ENCODE measurements around the gene CCDC6. TPM values are rescaled to one million over a fixed set of nuclear protein-coding genes. Genes with fewer than 3 reads are reported as not detected.

Gene CCDC6
- total and polyA plus RNA-seq, 9 of the 15 experiments (the other 6 are each of a cell fraction or from before 2014, with no cell fraction given): 10.4 to 41.0 (median 20.9) TPM

DNA sequence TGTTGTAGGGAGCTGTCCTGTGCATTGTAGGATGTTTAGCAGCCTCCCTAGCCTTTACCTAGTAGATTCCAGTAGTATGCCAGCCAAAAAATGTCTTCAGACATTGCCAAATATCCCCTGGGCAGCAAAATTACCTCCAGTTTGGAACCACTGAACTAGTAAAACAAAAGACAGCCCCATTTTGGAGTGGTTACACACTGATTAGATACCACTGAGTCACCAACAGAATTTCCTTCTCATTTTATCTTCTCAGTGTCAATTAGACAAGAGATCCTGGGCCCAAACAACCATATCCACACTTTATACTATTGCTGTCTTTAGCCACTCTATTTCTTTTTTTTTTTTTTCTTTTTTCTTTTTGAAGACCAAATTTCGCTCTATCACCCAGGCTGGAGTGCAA is 3.5 kb upstream of the CCDC6 start:
- no CpG with 5 or more reads among the region's 1 CpG for WGBS (ENCODE audit: insufficient coverage, low coverage, missing lambda C conversion rate)
- Histone ChIP-seq H3K9ac (ENCODE audit: insufficient read depth in 1 of 2, low read depth in 2 of 2, low read length in 2 of 2) (no peak overlapping the region), H3K27me3 (ENCODE audit: control insufficient read depth in 2 of 2, insufficient read depth in 2 of 2, low read length in 2 of 2) (no peaks in the 10 kb centered on the region), H3K36me3 (ENCODE audit: control insufficient read depth, insufficient read depth, low read length) (no peaks in the 10 kb centered on the region), H3K9me1 (ENCODE audit: control insufficient read depth, insufficient read depth, low read length) (no peaks in the 10 kb centered on the region), H3K79me2 (ENCODE audit: control insufficient read depth, insufficient read depth, low read length) (peaks cover 21% of the 10 kb centered on the region), H3K9me3 (replicated peaks; ENCODE audit: control insufficient read depth, insufficient read depth, low read depth, low read length) (no peaks in the 10 kb centered on the region), H3K4me3 (no peak overlapping the region), H4K20me1 (replicated peaks; ENCODE audit: control insufficient read depth, insufficient read depth, low read length) (0 out of 2 replicates have a peak, but pooled peaks cover 4% of the 10 kb centered on the region), H3K4me2 (ENCODE audit: insufficient read depth, low read length) (no peak overlapping the region), H2AFZ (ENCODE audit: low read depth, low read length) (peak overlapping the region; percentile 88), H3K4me1 (replicated peaks in 1 of 2; ENCODE audit: control insufficient read depth in 2 of 2, insufficient read depth in 2 of 2, low read length in 2 of 2) (peaks cover 19 to 20% of the 10 kb centered on the region in 2 experiments), H3K27ac (ENCODE audit: extremely low read depth, low read depth, low read length) (peak overlapping the region; percentile 31; the same call in 1 of the 3 replicates)
- TF ChIP-seq, protein P1, sequence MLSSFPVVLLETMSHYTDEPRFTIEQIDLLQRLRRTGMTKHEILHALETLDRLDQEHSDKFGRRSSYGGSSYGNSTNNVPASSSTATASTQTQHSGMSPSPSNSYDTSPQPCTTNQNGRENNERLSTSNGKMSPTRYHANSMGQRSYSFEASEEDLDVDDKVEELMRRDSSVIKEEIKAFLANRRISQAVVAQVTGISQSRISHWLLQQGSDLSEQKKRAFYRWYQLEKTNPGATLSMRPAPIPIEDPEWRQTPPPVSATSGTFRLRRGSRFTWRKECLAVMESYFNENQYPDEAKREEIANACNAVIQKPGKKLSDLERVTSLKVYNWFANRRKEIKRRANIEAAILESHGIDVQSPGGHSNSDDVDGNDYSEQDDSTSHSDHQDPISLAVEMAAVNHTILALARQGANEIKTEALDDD (IDR thresholded peaks at IDR 0.05): peak; percentile 57; the same call in 1 of the 2 replicates
- TF ChIP-seq JUND (IDR thresholded peaks at IDR 0.05; ENCODE audit: borderline replicate concordance, low read depth, low read length) (0 out of 2 replicates have a peak, but pooled peaks have one; percentile 5), JUND (tag; IDR thresholded peaks at IDR 0.05; ENCODE audit: borderline replicate concordance, low read depth, low read length) (no peak), U2AF1 (optimal IDR thresholded peaks at IDR 0.05; ENCODE audit: low read depth, low read length) (no peak)
- in situ Hi-C loops (cut with MboI) (no loop called here), intact Hi-C loops (cut with micrococcal nuclease) (loop anchor here (5.0 kb wide), 1 partner anchor 122 kb away; no protein-coding TSS in a partner anchor)
- ChIA-PET CTCF (ENCODE audit: low intra/inter-chr PET ratio) (no interaction called here), POLR2A (no interaction called here)
- BruUV-seq (replicated peaks): no TSS peak
- ATAC-seq (no peak), DNase-seq (ENCODE audit: extremely low read depth in 1 of 4, low spot score in 3 of 4) (peak in 1 of 4 experiments; percentile 25), FAIRE-seq (no peak)
